ENCODE results near the gene C19orf25. TPM values are rescaled to one million over a fixed set of nuclear protein-coding genes. Genes with fewer than 3 reads are reported as not detected.

The C19orf25 gene
- total and polyA plus RNA-seq, 2 of the 13 experiments (the other 11 are each of a cell fraction or from before 2014, with no cell fraction given) = 14.2 to 32.4 TPM

DNA sequence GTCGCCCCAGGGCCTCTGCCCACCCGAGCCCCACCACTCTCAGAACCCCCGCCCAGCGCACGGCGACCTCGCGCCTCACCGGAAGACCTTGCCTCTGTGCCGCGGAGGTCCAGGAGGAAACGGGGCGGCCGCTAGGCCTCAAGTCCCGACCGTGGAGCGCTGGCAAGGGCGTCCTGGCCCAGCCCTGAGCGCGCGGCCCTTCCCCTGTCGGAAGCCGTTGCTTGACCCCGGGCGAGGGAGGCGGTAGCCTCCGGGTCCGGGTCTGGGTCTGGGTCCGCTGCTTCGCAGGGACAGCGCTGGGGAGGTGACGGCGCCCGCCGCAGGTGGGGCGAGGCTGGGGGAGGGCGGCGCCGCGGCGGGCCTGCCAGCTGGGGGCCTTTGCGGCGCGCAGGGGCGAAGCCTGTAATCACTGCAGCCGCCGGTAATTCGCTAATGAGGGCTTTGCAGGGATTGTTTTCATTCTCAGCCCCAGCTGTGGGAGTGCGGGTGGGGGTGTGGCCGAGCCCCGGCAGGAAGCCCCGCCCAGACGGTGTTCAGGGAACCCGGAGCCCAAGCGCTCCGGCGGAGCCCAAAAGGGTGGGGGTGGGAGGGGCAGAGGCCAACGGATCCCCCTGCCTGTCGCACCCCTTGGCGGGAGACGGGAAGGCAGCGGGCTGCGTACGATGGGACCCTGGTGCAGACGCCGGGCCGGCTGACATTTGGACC, 8.6 kb downstream of the C19orf25 start (continued):
- TF ChIP-seq SRSF4 (IDR thresholded peaks at IDR 0.05; ENCODE audit: low read depth, low read length, poor library complexity, severe bottlenecking) (no peak), KAT7 (CRISPR knock-in tag; IDR thresholded peaks at IDR 0.05; ENCODE audit: borderline replicate concordance) (no peak), SP140L (CRISPR knock-in tag; IDR thresholded peaks at IDR 0.05; ENCODE audit: borderline replicate concordance) (no peak), ZBTB1 (CRISPR knock-in tag; IDR thresholded peaks at IDR 0.05; ENCODE audit: borderline replicate concordance) (no peak), AGO1 (IDR thresholded peaks at IDR 0.05; ENCODE audit: low read depth, low read length, poor library complexity, severe bottlenecking) (peak; percentile 90), ATAD3A (CRISPR knock-in tag; IDR thresholded peaks at IDR 0.05) (no peak), SALL1 (CRISPR knock-in tag; IDR thresholded peaks at IDR 0.05) (no peak), FOXM1 (CRISPR knock-in tag; IDR thresholded peaks at IDR 0.05) (no peak), CHCHD3 (CRISPR knock-in tag; IDR thresholded peaks at IDR 0.05) (peak; percentile 79; the same call in 1 of the 2 replicates), ARNT (IDR thresholded peaks at IDR 0.05) (no peak), STAG1 (CRISPR knock-in tag; IDR thresholded peaks at IDR 0.05) (no peak), SP5 (CRISPR knock-in tag; IDR thresholded peaks at IDR 0.05; ENCODE audit: borderline replicate concordance, low read depth) (no peak), ZNF605 (CRISPR knock-in tag; IDR thresholded peaks at IDR 0.05) (peak; percentile 26; the same call in 1 of the 2 replicates), PHF8 (CRISPR knock-in tag; IDR thresholded peaks at IDR 0.05) (peak; percentile 50), FOSL2 (CRISPR knock-in tag; IDR thresholded peaks at IDR 0.05) (no peak), ZNF350 (CRISPR knock-in tag; IDR thresholded peaks at IDR 0.05; ENCODE audit: borderline replicate concordance, low read depth) (no peak), HNF4G (IDR thresholded peaks at IDR 0.05; ENCODE audit: borderline replicate concordance, low read depth, low read length) (no peak), HNF4G (CRISPR knock-in tag; IDR thresholded peaks at IDR 0.05; ENCODE audit: borderline replicate concordance, low read depth) (no peak), SP1 (IDR thresholded peaks at IDR 0.05) (no peak), SP1 (CRISPR knock-in tag; IDR thresholded peaks at IDR 0.05) (no peak)
- TF ChIP-seq, protein P1, sequence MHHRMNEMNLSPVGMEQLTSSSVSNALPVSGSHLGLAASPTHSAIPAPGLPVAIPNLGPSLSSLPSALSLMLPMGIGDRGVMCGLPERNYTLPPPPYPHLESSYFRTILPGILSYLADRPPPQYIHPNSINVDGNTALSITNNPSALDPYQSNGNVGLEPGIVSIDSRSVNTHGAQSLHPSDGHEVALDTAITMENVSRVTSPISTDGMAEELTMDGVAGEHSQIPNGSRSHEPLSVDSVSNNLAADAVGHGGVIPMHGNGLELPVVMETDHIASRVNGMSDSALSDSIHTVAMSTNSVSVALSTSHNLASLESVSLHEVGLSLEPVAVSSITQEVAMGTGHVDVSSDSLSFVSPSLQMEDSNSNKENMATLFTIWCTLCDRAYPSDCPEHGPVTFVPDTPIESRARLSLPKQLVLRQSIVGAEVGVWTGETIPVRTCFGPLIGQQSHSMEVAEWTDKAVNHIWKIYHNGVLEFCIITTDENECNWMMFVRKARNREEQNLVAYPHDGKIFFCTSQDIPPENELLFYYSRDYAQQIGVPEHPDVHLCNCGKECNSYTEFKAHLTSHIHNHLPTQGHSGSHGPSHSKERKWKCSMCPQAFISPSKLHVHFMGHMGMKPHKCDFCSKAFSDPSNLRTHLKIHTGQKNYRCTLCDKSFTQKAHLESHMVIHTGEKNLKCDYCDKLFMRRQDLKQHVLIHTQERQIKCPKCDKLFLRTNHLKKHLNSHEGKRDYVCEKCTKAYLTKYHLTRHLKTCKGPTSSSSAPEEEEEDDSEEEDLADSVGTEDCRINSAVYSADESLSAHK (CRISPR knock-in tag; IDR thresholded peaks at IDR 0.05; ENCODE audit: borderline replicate concordance) = no peak
- TF ChIP-seq, protein P2, sequence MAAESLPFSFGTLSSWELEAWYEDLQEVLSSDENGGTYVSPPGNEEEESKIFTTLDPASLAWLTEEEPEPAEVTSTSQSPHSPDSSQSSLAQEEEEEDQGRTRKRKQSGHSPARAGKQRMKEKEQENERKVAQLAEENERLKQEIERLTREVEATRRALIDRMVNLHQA (CRISPR knock-in tag; IDR thresholded peaks at IDR 0.05) = no peak
- TF ChIP-seq, protein P3, sequence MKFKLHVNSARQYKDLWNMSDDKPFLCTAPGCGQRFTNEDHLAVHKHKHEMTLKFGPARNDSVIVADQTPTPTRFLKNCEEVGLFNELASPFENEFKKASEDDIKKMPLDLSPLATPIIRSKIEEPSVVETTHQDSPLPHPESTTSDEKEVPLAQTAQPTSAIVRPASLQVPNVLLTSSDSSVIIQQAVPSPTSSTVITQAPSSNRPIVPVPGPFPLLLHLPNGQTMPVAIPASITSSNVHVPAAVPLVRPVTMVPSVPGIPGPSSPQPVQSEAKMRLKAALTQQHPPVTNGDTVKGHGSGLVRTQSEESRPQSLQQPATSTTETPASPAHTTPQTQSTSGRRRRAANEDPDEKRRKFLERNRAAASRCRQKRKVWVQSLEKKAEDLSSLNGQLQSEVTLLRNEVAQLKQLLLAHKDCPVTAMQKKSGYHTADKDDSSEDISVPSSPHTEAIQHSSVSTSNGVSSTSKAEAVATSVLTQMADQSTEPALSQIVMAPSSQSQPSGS (CRISPR knock-in tag; IDR thresholded peaks at IDR 0.05) = no peak
- TF ChIP-seq, protein P4, sequence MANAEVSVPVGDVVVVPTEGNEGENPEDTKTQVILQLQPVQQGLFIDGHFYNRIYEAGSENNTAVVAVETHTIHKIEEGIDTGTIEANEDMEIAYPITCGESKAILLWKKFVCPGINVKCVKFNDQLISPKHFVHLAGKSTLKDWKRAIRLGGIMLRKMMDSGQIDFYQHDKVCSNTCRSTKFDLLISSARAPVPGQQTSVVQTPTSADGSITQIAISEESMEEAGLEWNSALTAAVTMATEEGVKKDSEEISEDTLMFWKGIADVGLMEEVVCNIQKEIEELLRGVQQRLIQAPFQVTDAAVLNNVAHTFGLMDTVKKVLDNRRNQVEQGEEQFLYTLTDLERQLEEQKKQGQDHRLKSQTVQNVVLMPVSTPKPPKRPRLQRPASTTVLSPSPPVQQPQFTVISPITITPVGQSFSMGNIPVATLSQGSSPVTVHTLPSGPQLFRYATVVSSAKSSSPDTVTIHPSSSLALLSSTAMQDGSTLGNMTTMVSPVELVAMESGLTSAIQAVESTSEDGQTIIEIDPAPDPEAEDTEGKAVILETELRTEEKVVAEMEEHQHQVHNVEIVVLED (CRISPR knock-in tag; IDR thresholded peaks at IDR 0.05; ENCODE audit: borderline replicate concordance) = peak; percentile 7; the same call in 1 of the 2 replicates
- TF ChIP-seq, protein P5, sequence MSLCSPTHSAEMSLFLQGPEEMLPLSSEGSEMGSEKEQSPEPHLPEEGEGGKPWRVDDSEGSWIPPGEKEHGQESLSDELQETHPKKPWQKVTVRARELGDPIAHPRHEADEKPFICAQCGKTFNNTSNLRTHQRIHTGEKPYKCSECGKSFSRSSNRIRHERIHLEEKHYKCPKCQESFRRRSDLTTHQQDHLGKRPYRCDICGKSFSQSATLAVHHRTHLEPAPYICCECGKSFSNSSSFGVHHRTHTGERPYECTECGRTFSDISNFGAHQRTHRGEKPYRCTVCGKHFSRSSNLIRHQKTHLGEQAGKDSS (CRISPR knock-in tag; IDR thresholded peaks at IDR 0.05; ENCODE audit: borderline replicate concordance, low read depth) = no peak
